Stimulated activated CD8-positive, alpha-beta memory T cell treated with anti-CD3 and anti-CD28 coated beads, Interleukin-4, amount 100 ng/mL, for 1 hour (primary cell): ENCODE data around the gene VASH1.

Experiments
- DNase-seq, 2 donors: peaks; one replicate each; pipeline ENCODE4 v3.0.0-alpha.2; 2020; ENCODE audit warnings: low read depth in 2 of 2, low spot score in 1 of 2

Gene VASH1

GRCh38 chr14:76770521-76771436, 9.5 kb downstream of the VASH1 start:
- no peak for DNase-seq

GRCh38 chr14:76771437-76771980, 10.2 kb downstream of the VASH1 start:
- no peak for DNase-seq

- no peak for DNase-seq
Measured at GRCh38 chr14:76772300-76773187, 11.3 kb downstream of the VASH1 start.

DNA sequence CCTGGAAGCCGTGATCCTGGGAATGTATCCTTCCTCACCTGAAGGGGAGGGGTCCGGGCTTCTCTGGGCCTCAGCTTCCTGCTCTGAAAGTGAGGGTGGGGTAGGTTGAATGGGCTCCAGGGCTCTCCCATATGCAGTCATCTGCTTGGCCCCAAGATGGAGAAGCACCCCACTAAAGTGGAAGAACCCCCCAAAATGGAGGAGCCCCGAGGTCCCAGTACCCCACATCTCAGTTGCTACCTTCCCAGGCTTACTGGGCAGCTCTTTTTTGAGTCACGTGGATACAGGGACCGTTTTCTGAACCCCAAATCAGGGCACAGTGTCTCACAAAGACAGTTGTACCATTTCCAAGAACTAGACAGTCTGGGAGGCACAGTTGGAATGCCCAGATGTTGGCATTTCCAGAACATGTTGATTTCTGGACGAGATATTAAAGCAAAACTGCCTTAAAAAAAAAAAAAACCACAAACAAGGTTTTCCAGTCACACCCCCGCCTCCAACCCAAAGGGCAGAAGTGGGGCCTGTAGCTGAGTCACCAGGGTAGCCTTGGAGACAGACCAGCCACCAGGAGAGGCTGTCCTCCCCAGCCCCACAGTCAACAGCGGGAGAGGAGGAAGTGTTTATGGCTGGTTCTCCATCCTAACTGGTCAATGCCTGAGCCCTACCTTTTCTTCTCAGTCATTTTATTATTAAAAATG, 12.1 kb downstream of the VASH1 start:
- no peak for DNase-seq

GRCh38 chr14:76773956-76774820, 12.9 kb downstream of the VASH1 start:
- DNase-seq, result no peak

DNA sequence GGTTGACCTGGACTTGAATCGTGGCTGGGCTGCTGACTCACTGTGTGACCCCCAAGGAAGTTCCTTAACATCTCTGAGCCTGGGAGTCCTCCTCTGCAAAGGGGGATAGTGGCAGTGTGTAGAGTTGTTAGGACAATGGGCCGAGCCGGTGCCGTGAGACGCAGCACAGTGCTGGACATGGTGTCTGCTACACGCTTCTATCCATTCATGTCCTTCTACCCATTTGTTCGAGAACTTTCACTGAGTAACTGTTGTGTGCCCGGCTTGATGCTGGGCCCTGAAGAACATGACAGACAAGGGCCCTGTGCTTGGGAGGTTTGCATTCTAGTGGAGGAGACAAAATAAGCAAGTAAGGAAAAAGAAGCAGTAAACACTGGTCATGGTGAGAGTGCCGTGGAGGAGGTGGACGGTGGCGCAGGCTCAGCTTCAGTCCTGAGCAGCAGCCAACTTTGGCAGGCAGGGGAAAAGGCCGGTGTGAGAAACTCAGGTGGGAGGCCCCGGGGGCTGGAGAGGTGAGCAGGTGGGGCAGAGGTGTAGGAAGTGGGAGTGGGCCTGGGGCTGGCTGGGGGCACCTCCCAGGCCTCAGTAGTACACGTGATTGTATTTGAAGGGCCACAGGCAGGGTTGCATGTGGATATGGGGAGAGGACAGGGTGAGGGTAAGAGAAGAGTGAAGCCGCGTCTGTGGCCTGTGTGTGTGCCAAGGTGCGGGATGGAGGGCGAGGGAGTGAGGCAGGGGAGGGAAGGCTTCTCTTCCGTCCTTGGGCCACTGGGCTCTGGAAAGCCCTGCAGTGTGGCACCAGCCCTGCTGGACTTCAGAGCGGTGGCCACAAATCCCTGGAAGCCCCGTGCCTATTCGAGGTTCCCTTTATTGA, 13.8 kb downstream of the VASH1 start:
- DNase-seq, result no peak

GRCh38 chr14:76775695-76776427, 14.6 kb downstream of the VASH1 start:
- DNase-seq, result no peak

GRCh38 chr14:76776428-76777251, 15.4 kb downstream of the VASH1 start:
- no peak for DNase-seq

DNA sequence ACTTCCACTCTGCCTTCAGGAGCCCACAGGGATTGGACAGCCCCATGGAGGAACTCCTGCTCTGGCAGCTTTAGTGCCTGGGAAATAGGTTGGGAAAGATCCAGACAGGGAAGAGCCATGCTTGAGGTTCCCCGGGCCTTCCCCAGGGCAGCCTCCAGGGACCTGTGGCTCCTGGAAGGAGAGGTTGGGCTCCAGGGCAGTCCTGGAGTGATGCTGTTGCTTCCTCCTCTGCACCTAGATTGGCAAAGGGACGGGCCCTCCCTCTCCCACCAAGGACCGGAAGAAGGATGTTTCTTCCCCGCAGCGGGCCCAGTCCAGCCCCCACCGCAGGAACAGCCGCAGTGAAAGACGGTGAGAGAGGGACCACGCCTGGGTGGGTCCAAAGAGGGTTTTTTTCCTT, 16.5 kb downstream of the VASH1 start:
- DNase-seq, result no peak

- no peak for DNase-seq
Measured at GRCh38 chr14:76778546-76779215, 17.4 kb downstream of the VASH1 start.

- DNase-seq, result no peak
Measured at GRCh38 chr14:76779221-76780057, 18.2 kb downstream of the VASH1 start.

DNA sequence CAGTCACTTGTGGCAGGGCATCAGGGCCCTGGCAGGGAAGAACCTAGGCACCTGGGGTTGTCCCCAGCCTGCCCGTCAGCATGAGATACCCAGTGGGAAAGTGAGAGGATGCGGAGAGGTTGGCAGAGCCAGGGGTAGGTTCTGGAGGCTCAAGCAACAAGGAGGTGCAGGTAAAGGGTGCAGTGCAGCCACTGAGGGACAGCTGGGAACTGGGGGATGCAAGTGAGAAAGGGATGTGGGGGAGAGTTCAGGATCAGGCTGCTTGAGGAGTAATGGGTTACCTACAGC, 18.7 kb downstream of the VASH1 start:
- no peak for DNase-seq

GRCh38 chr14:76780360-76780759, 19.1 kb downstream of the VASH1 start:
- no peak for DNase-seq

- DNase-seq, result no peak
Measured at GRCh38 chr14:76780875-76781647, 19.8 kb downstream of the VASH1 start.

GRCh38 chr14:76781648-76782051, 20.4 kb downstream of the VASH1 start:
- no peak for DNase-seq
